Motor neuron (in vitro differentiated cells): ENCODE measurements around the gene DCLK1. TPM values are rescaled to one million over a fixed set of nuclear protein-coding genes. Genes with fewer than 3 reads are reported as not detected.

Experiments
- ATAC-seq, 8 experiments: fragments of 200-7000 bp; cut with Tn5 transposase; replicated peaks in 6 of 8; 2 replicates each; pipeline ENCODE4 v1.8.0; 2021; ENCODE audit warnings: mild to moderate bottlenecking in 8 of 8, moderate library complexity in 8 of 8
- H3K27ac ChIP-seq, 2 donors: fragments of 250-450 bp; sonication (Bioruptor Pico); 2 replicates each; pipeline ENCODE4 v1.9.0; 2021; ENCODE audit warnings: antibody characterized with exemption in 2 of 2, mild to moderate bottlenecking in 2 of 2, moderate library complexity in 1 of 2
- H3K4me1 ChIP-seq, 2 donors: fragments of 250-450 bp; sonication (Bioruptor Pico); replicated peaks in 1 of 2; 2 replicates each; pipeline ENCODE4 v1.6.1; 2021; ENCODE audit warnings: antibody characterized with exemption in 2 of 2, mild to moderate bottlenecking in 2 of 2, moderate library complexity in 1 of 2
- H3K4me3 ChIP-seq, 5 donors: fragments of 250-450 bp; sonication (Bioruptor Pico); 2 replicates each; pipeline ENCODE4 v1.9.0; 2021; ENCODE audit warnings: antibody characterized with exemption in 5 of 5, mild to moderate bottlenecking in 5 of 5, moderate library complexity in 4 of 5
- WGBS, 10 experiments: fragments of 450-650 bp; shearing (Covaris generic); methylation state at CpG; one replicate each; pipeline ENCODE4 v1.0.0; 2022; 5-methylcytosine and 5-hydroxymethylcytosine counted together
- in situ Hi-C, 9 experiments: fragments of 400-800 bp; cut with MboI; loops; one replicate each; pipeline ENCODE4 v1.15.0; 2021; ENCODE audit warnings: low sequenced_read_pairs in 9 of 9, low pct_unique_long_range_greater_than_20kb in 2 of 9; ENCODE audit not compliant: unreplicated experiment in 9 of 9
- total RNA-seq, 8 experiments: library from RNA; unstranded; fragments of 300-600 nt; gene quantifications; 2 replicates each; pipeline versions ENCODE4 v1.2.3 to v1.2.4, GENCODE V29; 2022

Gene DCLK1
- 100 to 1,000 TPM in 1 of 8 experiments, 10 to 100 TPM in 7; 25.3 to 117 (median 58.2) TPM for total RNA-seq

DNA sequence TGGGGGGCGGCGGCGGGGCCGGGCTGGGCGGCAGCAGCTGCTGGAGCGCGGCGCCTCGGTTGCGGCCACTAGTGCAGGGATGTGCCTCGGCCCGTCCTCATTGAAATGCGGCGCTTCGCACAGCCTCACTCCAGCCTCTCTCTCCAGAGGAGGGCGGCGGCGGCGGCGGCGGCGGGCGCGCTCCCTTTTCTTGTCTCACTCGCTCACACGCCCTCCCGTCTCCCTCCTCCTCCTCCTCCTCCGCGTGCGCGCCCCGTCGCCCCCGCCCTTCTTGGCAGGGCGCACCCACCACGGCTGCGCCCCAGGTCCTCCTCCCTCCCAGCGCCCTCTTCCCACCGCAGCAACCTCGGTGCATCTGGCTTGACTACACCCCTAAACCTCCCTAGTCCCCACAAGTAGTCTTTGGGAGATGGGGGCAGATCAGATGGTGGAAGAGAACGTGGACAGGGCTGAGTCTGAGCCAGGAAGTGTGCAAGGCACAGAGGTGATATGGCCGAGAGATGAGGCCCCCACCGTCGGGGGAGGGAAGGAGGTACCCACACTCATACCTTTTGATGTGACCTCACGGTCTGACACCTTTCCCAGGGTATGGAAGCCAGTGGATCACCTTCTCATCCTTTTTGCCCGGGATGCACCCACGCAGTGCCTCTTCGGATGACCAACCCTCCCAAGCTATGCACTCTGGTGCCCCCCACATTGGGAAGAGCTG is at the start of gene DCLK1:
Gene DCLK1, minus strand, starts transcription at position 161 of the 709 bp plus-strand sequence.
- in situ Hi-C loops: no loop called here
- WGBS, 10 experiments: 0 to 86% (median 60%) methylated on average over 1 to 6 of the region's 48 CpGs; no CpG with 5 or more reads in 5 of the 10 experiments
- peak; percentile 84 to 90 (median 88) for ATAC-seq
- peaks cover 11 to 21% of the 10 kb centered on the region in 2 donors for H3K4me1 ChIP-seq
- H3K4me3 ChIP-seq: peak within 1 kb of the TSS; percentile 67 to 85 (median 73)
- peak within 1 kb of the TSS; percentile 85 to 86 for H3K27ac ChIP-seq

DNA sequence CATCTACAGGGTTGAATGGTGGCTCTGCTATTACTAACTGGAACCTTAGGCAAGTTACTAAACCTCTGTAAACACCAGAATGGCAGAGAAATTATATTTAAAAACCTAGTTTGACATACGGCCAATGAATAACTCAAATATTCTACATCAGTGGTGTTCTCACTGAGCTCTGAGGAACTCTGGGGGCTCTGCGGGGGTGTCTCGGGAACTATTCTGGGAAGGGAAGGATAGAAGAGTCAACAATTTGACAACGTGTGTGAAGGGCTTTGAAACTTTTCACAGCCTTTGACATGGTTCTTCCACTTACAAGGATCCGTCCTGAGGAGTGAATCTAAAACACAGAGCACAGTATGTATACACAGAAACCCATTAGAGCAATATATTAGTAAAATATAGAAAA is 44.4 kb upstream of the DCLK1 start:
- H3K4me3 ChIP-seq: no peak overlapping the region
- H3K4me1 ChIP-seq: no peaks in the 10 kb centered on the region
- no peak overlapping the region for H3K27ac ChIP-seq
- in situ Hi-C loops: no loop called here
- no peak for ATAC-seq
- 66 to 100% (median 90%) methylated on average over 1 to 5 of the region's 5 CpGs; no CpG with 5 or more reads in 2 of the 10 experiments for WGBS, 10 experiments

- ATAC-seq: peak in 4 of 8 experiments; percentile 15 to 57 (median 38)
- 52 to 100% (median 73%) methylated on average over 1 to 7 of the region's 7 CpGs; no CpG with 5 or more reads in 4 of the 10 experiments for WGBS, 10 experiments
- no peak overlapping the region for H3K4me3 ChIP-seq
- H3K27ac ChIP-seq: no peak overlapping the region
- in situ Hi-C loops: no loop called here
- no peaks in the 10 kb centered on the region for H3K4me1 ChIP-seq
These were observed 43.7 kb upstream of the DCLK1 start for GRCh38 chr13:36174923-36175322.

DNA sequence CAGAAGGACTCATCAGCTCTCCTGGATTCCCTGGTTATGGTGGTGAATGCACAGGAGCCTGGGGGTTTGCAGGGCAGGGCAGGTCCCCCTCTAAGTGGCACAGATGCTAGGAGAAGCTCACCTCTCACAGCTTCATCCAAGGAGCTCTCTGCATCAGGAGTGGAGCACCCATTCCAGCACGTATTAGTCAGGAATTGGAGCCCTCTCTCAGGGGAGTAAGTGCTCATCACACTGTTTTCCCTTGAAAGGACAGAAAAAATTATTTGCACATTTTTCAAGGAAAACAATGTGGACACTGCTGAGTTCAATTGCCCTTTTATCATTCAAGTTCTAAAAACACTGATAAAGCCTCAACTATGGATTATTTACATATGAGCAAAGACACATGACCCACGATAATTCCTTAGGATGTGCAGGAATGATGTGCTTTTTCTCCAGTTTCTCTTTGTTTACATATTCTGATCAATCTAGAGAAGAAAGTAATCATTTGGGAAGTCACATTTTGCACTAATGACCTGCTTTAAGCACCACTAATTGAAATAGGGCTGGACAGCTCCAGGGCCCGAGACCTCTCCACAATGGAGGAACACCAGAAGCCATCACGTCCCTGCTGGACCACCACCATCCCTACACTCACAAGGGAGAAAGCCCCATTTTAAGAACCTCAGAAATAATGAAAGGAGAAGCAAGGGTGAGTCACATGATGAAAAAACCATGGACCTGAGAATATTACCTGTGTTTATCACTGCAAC is 42.6 kb upstream of the DCLK1 start:
- 0 to 100% (median 93%) methylated on average over 1 to 3 of the region's 4 CpGs; no CpG with 5 or more reads in 3 of the 10 experiments for WGBS, 10 experiments
- no peak overlapping the region for H3K4me3 ChIP-seq
- no peaks in the 10 kb centered on the region for H3K4me1 ChIP-seq
- ATAC-seq: no peak
- in situ Hi-C loops: no loop called here
- no peak overlapping the region for H3K27ac ChIP-seq

DNA sequence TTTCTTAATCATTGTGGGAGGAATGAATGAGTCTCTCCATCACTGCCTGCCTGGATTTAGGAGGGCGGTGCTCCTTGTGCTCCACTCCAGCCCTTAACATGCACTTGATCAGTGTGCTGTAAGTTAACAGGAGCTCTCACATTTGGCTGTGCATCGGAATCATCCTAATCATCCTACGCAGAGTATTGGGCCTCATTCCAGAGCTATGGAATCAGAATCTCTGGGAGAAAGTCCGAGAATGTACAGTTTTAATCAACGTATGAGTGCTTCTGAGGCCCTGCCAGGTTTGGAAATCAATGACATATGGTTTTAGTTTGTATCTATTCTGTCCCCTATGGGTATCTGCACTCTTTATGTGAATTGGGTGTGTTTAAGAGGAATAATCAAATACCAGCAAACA is 34.9 kb upstream of the DCLK1 start:
- no peak overlapping the region for H3K27ac ChIP-seq
- ATAC-seq: no peak

DNA sequence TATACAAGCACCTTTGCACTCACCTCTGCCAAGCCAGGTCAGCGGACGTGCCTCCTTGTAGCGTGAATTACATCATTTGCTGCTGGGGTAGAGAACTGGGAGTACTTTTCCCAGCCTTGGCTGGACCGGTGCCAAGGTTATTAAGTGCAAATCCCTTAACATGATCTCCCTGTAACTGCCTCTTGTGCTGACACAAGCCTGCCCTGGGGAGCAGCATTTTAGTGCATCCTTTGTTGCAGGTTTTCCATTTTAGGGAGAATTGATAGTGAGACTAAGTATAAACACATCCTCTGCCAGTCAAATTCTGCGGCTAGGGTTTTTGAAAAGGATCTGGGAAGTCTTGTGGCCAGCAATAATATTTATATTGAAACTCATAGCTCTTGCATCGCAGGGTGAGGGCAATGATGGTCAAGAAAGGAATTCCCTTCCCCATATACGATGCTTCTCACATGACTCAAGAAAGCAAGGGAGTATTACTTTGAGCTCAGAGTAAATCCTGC is 32.7 kb upstream of the DCLK1 start:
- no peak overlapping the region for H3K4me3 ChIP-seq
- peak overlapping the region; percentile 16 to 27 for H3K27ac ChIP-seq
- in situ Hi-C loops: no loop called here
- WGBS, 10 experiments: 34 to 93% (median 65%) methylated on average over 1 to 7 of the region's 7 CpGs; no CpG with 5 or more reads in 1 of the 10 experiments
- peaks cover 17 to 22% of the 10 kb centered on the region in 2 donors for H3K4me1 ChIP-seq
- ATAC-seq: peak in 6 of 8 experiments; percentile 37 to 86 (median 80)

More for the DNA sequence above, 34.9 kb upstream of the DCLK1 start:
- in situ Hi-C loops: no loop called here
- 40 to 100% (median 83%) methylated on average over 1 to 5 of the region's 5 CpGs; no CpG with 5 or more reads in 1 of the 10 experiments for WGBS, 10 experiments
- Histone ChIP-seq H3K4me1 (peaks cover 17 to 22% of the 10 kb centered on the region in 2 donors), H3K4me3 (no peak overlapping the region)

DNA sequence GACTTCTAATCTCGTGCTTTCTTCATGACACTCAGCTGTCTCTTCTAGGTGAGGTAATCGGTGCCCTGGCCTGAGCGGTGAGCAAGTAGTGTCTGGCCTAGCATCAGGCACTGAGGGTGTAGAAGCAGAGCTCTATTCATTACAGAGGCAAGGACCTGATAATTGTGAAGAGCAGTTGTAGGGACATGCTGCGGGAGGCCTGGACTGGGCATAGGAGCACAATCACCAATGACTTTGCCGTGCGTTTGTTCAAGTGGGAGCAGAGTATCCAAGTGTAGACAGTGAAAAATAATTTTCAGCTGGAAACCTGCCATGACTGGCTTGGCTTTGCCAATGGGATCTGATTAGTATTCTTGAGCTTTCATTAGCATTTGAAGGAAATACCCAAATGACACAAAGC is 32.1 kb upstream of the DCLK1 start:
- WGBS, 10 experiments: 33 to 88% (median 71%) methylated on average over 1 to 6 of the region's 6 CpGs; no CpG with 5 or more reads in 1 of the 10 experiments
- in situ Hi-C loops: no loop called here
- Histone ChIP-seq H3K4me3 (no peak overlapping the region), H3K4me1 (peaks cover 20 to 22% of the 10 kb centered on the region in 2 donors), H3K27ac (peak overlapping the region in 1 of 2 donors; percentile 27)
- peak in 5 of 8 experiments; percentile 86 to 94 (median 89) for ATAC-seq

DNA sequence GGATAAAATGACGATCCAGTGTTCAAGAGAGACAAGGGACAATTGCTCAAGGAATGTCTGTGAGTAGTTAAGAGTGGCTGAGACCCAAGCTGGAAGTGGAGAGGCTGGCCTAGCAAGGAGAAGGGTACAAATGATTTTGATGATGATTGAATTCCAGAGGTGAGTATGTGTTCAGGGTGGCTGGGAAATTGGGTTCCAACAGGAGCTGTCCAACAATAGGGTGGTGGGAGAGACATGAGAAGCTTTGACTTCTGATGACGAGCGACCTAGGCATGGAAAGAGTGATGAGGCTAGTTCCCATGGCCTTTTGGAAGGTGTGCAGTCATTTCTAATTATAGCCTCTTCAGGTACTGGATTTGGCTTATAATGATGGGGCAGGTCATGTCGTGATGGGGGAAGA is 29.1 kb upstream of the DCLK1 start:
- WGBS, 10 experiments: 0 to 94% (median 81%) methylated on average over 1 to 4 of the region's 4 CpGs
- in situ Hi-C loops: no loop called here
- Histone ChIP-seq H3K27ac (no peak overlapping the region), H3K4me1 (peaks cover 31 to 44% of the 10 kb centered on the region in 2 donors), H3K4me3 (no peak overlapping the region)
- ATAC-seq: no peak

DNA sequence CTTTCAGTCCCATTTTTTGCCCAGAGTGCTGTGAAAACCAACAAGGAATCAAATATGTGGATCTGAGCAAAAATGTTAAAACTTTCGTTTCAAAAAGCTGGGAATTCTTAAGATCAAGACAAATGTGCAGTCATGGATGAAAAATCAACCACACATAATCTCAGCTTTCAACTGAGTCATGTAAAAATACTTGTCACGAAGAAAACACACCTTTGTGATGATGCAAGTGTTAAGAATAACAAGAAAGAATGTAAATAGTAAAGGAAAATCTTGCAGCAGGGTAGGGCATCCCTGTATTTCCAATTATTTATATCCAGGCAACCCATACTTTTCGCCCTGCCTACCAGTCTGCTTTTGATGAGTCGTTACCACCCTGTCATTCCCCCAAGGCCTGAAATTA is 27.4 kb upstream of the DCLK1 start:
- 0 to 100% (median 89%) methylated on average over 1 to 4 of the region's 4 CpGs for WGBS, 10 experiments
- no peak for ATAC-seq
- H3K27ac ChIP-seq: no peak overlapping the region
- in situ Hi-C loops: no loop called here
- peaks cover 24 to 46% of the 10 kb centered on the region in 2 donors for H3K4me1 ChIP-seq
- H3K4me3 ChIP-seq: no peak overlapping the region

DNA sequence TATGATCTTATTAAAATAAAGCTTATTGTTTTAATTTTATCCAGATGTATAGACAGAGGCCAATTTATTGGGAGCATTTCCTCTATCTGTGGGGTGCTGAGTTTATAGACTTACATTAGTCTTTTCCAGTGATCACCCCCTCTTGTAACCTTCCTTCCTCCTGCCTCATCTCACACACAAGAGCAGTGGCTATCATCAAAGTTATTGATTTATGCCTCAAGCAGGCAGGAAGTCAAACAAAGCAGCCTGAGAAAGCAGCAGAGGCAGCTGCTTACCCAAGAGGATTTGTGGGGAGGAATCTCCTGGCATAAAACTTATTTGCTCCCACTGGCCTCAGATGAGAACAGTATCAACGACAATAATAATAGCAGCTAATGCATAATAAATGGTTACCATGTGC is 26.3 kb upstream of the DCLK1 start:
- Histone ChIP-seq H3K27ac (no peak overlapping the region), H3K4me3 (no peak overlapping the region), H3K4me1 (peaks cover 13 to 36% of the 10 kb centered on the region in 2 donors)
- in situ Hi-C loops: no loop called here
- 0 to 55% (median 10%) methylated on average over 1 of the region's 1 CpG; no CpG with 5 or more reads in 6 of the 10 experiments for WGBS, 10 experiments
- ATAC-seq: peak in 1 of 8 experiments; percentile 53

DNA sequence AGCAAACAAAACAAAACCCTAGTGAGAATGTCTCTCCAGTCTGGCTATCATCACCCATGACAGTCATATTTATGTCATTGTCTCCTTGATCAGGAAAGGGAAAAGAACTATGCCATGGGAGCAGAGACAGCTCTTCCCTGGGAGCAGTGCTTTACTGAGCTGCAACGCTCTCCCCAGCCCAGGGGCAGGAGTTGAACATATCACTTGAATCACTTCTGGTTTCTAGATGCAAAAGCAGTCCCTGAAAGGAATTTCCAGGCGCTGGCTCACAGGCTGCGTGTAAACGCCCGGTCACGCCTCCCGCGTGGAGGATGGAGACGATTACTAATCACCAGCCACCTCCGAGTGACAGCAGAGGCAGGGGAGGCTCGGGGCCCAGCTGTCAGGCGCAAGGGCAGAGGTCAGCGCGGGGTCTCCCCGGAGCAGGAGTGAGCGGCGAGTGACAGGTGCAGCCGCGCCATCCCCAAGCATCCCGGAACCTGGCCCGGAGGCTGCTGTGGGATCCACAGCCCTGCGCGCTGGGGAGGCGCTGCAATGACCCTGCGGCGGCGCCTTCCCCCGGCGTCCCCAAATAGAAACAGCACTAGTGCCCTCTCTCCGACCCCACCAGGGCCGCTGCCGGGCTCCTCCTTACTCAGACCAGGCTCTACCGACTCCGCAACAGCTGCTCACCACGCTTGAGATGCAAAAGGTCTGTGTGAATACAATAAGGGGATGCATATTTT is 23.5 kb upstream of the DCLK1 start:
- Histone ChIP-seq H3K4me3 (peak overlapping the region; percentile 19 to 35 (median 27)), H3K27ac (peak overlapping the region; percentile 72 to 73), H3K4me1 (peaks cover 12 to 36% of the 10 kb centered on the region in 2 donors)
- ATAC-seq: peak in 7 of 8 experiments; percentile 61 to 93 (median 90)
- 12 to 80% (median 29%) methylated on average over 1 to 16 of the region's 35 CpGs; no CpG with 5 or more reads in 3 of the 10 experiments for WGBS, 10 experiments
- in situ Hi-C loops: no loop called here

DNA sequence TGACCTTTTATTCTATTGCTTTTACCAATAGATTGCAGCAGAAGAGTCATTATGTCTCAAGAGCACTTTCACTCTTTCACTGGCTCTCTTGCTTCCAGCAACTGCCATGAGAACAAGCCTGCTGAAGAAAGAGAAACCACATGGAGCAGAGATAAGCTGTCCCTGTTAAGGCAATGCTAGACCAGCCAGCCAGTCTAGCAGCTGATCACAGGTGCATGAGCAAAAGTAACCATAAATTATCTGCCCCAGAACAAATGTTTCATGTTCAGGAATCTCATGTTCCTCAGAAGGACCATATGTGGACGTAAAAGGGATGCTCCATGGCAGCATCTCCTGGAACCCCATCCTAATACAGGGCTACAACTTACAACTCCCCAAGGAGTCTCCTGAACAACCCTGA is 20.4 kb upstream of the DCLK1 start:
- H3K4me3 ChIP-seq: no peak overlapping the region
- peaks cover 3 to 17% of the 10 kb centered on the region in 2 donors for H3K4me1 ChIP-seq
- WGBS, 10 experiments: 17 to 100% (median 90%) methylated on average over 1 of the region's 1 CpG; no CpG with 5 or more reads in 6 of the 10 experiments
- H3K27ac ChIP-seq: no peak overlapping the region
- ATAC-seq: no peak
- in situ Hi-C loops: no loop called here
